CD14-positive monocyte (primary cell): ENCODE results near the gene TRIM60. TPM values are rescaled to one million over a fixed set of nuclear protein-coding genes. Genes with fewer than 3 reads are reported as not detected.

Source experiments
- DNase-seq, 3 donors: peaks; one replicate each; pipeline ENCODE4 v3.0.0-alpha.2; 2011 to 2022
- H2AFZ ChIP-seq: 2 replicates; pipeline ENCODE4 v1.6.0; 2012; ENCODE audit warnings: mild to moderate bottlenecking, low read depth, low read length, inconsistent platforms; ENCODE audit not compliant: insufficient read depth, poor library complexity, severe bottlenecking
- H3K27ac ChIP-seq, 2 donors: 1 replicate in 1 of 2; 2 replicates in 1 of 2; pipeline ENCODE4 v1.5.1; 2012 to 2013; ENCODE audit warnings: low read length in 2 of 2, control low read depth in 1 of 2, inconsistent platforms in 1 of 2, low read depth in 1 of 2, mild to moderate bottlenecking in 1 of 2
- H3K27me3 ChIP-seq, 2 donors: one replicate each; pipeline versions ENCODE4 v1.6.0 to v1.6.1; 2011 to 2013; ENCODE audit warnings: low read length in 2 of 2; ENCODE audit not compliant: control insufficient read depth in 2 of 2, insufficient read depth in 2 of 2
- H3K36me3 ChIP-seq, 2 donors: replicated peaks in 1 of 2; 1 replicate in 1 of 2; 2 replicates in 1 of 2; pipeline versions ENCODE4 v1.5.1 to v1.6.1; 2012 to 2013; ENCODE audit warnings: low read length in 2 of 2, control low read depth in 1 of 2, inconsistent platforms in 1 of 2, mild to moderate bottlenecking in 1 of 2; ENCODE audit not compliant: insufficient read depth in 2 of 2, control insufficient read depth in 1 of 2
- H3K4me1 ChIP-seq, 2 donors: 1 replicate in 1 of 2; 2 replicates in 1 of 2; pipeline versions ENCODE4 v1.5.1 to v1.6.1; 2012 to 2013; ENCODE audit warnings: low read length in 2 of 2, control low read depth in 1 of 2, inconsistent platforms in 1 of 2, mild to moderate bottlenecking in 1 of 2, moderate library complexity in 1 of 2; ENCODE audit not compliant: insufficient read depth in 2 of 2, control insufficient read depth in 1 of 2
- H3K4me2 ChIP-seq: replicated peaks from 2 replicates; pipeline ENCODE3; 2012; ENCODE audit warnings: low read length, moderate library complexity, mild to moderate bottlenecking; ENCODE audit not compliant: poor library complexity, severe bottlenecking; ENCODE audit errors: extremely low read depth
- H3K4me3 ChIP-seq, 3 experiments: fragments of 200-600 bp in 1 of 3; sonication (generic) in 1 of 3; replicated peaks in 1 of 3; 1 replicate in 2 of 3; 2 replicates in 1 of 3; pipeline ENCODE4 v1.5.1; 2011 to 2013; ENCODE audit warnings: low read length in 3 of 3, mild to moderate bottlenecking in 3 of 3, control low read depth in 2 of 3, low read depth in 2 of 3, inconsistent platforms in 1 of 3, moderate library complexity in 1 of 3
- H3K79me2 ChIP-seq: 2 replicates; pipeline ENCODE4 v1.6.0; 2012; ENCODE audit warnings: mild to moderate bottlenecking, control low read depth, inconsistent platforms, low read length, moderate library complexity; ENCODE audit not compliant: insufficient read depth
- H3K9ac ChIP-seq: 2 replicates; pipeline ENCODE4 v1.6.0; 2017; ENCODE audit warnings: low read length, mild to moderate bottlenecking; ENCODE audit not compliant: insufficient read depth, poor library complexity, severe bottlenecking
- H3K9me3 ChIP-seq, 2 donors: replicated peaks in 1 of 2; 1 replicate in 1 of 2; 2 replicates in 1 of 2; pipeline versions ENCODE4 v1.5.1 to v1.6.1; 2012 to 2013; ENCODE audit warnings: low read length in 2 of 2, control low read depth in 1 of 2; ENCODE audit not compliant: control insufficient read depth in 1 of 2, insufficient read depth in 1 of 2
- H4K20me1 ChIP-seq: 2 replicates; pipeline ENCODE4 v1.6.0; 2012; ENCODE audit warnings: mild to moderate bottlenecking, low read length, control low read depth, moderate library complexity; ENCODE audit not compliant: insufficient read depth
- H3K27ac Mint-ChIP-seq, 7 donors: one replicate each; pipeline ENCODE4 v1.8.0; 2020; ENCODE audit warnings: mild to moderate bottlenecking in 7 of 7, mixed read lengths in 7 of 7, moderate library complexity in 6 of 7, inconsistent platforms in 2 of 7
- H3K27me3 Mint-ChIP-seq, 3 donors: one replicate each; pipeline ENCODE4 v1.8.0; 2021 to 2022; ENCODE audit warnings: low read depth in 3 of 3, mild to moderate bottlenecking in 3 of 3, mixed read lengths in 3 of 3, moderate library complexity in 3 of 3, inconsistent platforms in 1 of 3
- H3K36me3 Mint-ChIP-seq, 2 donors: one replicate each; pipeline ENCODE4 v1.8.0; 2020; ENCODE audit warnings: mixed read lengths in 2 of 2, inconsistent platforms in 1 of 2, mild to moderate bottlenecking in 1 of 2
- H3K4me1 Mint-ChIP-seq: one replicate; pipeline ENCODE4 v1.8.0; 2020; ENCODE audit warnings: mild to moderate bottlenecking, mixed read lengths
- H3K4me3 Mint-ChIP-seq, 2 donors: one replicate each; pipeline ENCODE4 v1.8.0; 2020; ENCODE audit warnings: mild to moderate bottlenecking in 2 of 2, mixed read lengths in 2 of 2, moderate library complexity in 1 of 2
- H3K9me3 Mint-ChIP-seq, 7 donors: one replicate each; pipeline ENCODE4 v1.8.0; 2020 to 2022; ENCODE audit warnings: mixed read lengths in 7 of 7, mild to moderate bottlenecking in 6 of 7, moderate library complexity in 6 of 7, inconsistent platforms in 2 of 7
- WGBS: methylation state at CpG from one replicate; pipeline ENCODE4 v1.1.5; 2013; ENCODE audit warnings: missing lambda C conversion rate; ENCODE audit not compliant: insufficient coverage; 5-methylcytosine and 5-hydroxymethylcytosine counted together
- intact Hi-C, 2 donors: fragments of 100-400 bp; cut with micrococcal nuclease; formaldehyde crosslinking; loops; one replicate each; pipeline versions ENCODE4 v1.15.0 to v1.15.1; 2023
- polyA plus RNA-seq, 3 donors: library from polyadenylated mRNA; depleted of rRNA in 1 of 3; unstranded in 2 of 3; stranded (reverse) in 1 of 3; fragments of 300-500 nt in 2 of 3; fragments of >200 nt in 1 of 3; fragmentation: Illumina TruSeq in 2 of 3; gene quantifications; 1 replicate in 2 of 3; 2 replicates in 1 of 3; pipeline ENCODE4 v1.2.3, GENCODE V29; 2012 to 2021
- TF ChIP-seq, protein P1 (sequence below): fragments of 200-600 bp; IDR thresholded peaks from one replicate; pipeline ENCODE4 v1.8.0; 2022; ENCODE audit warnings: antibody characterized with exemption, mild to moderate bottlenecking

TRIM60 gene
- polyA plus RNA-seq, 3 donors = not detected

DNA sequence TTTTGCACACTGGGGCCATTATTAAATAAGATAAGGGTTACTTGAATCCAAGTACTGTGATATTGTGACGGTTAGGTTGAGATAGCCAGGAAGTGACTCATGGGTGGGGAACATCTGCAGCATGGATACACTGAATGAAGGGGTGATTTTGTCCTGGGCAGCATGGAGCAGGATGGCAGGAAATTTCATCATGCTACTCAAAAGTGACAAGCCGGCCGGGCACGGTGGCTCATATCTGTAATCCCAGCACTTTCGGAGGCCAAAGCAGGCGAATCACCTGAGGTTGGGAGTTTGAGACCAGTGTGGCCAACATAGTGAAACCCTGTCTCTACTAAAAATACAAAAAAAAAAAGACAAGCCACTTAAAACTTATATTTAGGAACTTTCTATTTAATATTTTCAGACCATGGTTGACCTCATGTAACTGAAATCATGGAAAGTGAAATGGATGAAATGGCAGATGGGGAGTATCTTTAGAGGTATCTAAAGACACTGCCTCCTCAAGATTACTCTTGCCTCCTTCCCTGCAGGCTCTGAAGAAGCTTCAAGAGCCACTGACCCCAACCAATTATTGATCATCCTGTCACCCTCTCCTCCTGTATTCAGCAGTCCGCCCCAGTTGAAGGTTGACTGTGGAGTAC lies 3.9 kb upstream of the TRIM60 start:
- H3K9me3 ChIP-seq = peaks cover 7 to 17% of the 10 kb centered on the region in 2 donors
- no peaks in the 10 kb centered on the region for H3K27me3 ChIP-seq
- H3K4me2 ChIP-seq = no peak overlapping the region
- peaks cover 0 to 7% (median 2%) of the 10 kb centered on the region in 3 donors for H3K27me3 Mint-ChIP-seq
- H2AFZ ChIP-seq = no peak overlapping the region
- H3K36me3 Mint-ChIP-seq = no peaks in the 10 kb centered on the region
- H3K4me1 ChIP-seq = no peaks in the 10 kb centered on the region
- H3K4me3 Mint-ChIP-seq = no peak overlapping the region
- H3K9me3 Mint-ChIP-seq = peaks cover 4 to 25% (median 17%) of the 10 kb centered on the region in 7 donors
- WGBS = 63% methylated on average over 1 of the region's 7 CpGs
- H3K27ac ChIP-seq = no peak overlapping the region
- no peak for DNase-seq
- no peaks in the 10 kb centered on the region for H3K4me1 Mint-ChIP-seq
- no peaks in the 10 kb centered on the region for H3K79me2 ChIP-seq
- H3K36me3 ChIP-seq = no peaks in the 10 kb centered on the region
- TF ChIP-seq, protein P1, sequence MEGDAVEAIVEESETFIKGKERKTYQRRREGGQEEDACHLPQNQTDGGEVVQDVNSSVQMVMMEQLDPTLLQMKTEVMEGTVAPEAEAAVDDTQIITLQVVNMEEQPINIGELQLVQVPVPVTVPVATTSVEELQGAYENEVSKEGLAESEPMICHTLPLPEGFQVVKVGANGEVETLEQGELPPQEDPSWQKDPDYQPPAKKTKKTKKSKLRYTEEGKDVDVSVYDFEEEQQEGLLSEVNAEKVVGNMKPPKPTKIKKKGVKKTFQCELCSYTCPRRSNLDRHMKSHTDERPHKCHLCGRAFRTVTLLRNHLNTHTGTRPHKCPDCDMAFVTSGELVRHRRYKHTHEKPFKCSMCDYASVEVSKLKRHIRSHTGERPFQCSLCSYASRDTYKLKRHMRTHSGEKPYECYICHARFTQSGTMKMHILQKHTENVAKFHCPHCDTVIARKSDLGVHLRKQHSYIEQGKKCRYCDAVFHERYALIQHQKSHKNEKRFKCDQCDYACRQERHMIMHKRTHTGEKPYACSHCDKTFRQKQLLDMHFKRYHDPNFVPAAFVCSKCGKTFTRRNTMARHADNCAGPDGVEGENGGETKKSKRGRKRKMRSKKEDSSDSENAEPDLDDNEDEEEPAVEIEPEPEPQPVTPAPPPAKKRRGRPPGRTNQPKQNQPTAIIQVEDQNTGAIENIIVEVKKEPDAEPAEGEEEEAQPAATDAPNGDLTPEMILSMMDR = no peak
- no peaks in the 10 kb centered on the region for H4K20me1 ChIP-seq
- intact Hi-C loops = no loop called here
- no peak overlapping the region for H3K4me3 ChIP-seq
- no peak overlapping the region for H3K27ac Mint-ChIP-seq
- H3K9ac ChIP-seq = no peak overlapping the region

DNA sequence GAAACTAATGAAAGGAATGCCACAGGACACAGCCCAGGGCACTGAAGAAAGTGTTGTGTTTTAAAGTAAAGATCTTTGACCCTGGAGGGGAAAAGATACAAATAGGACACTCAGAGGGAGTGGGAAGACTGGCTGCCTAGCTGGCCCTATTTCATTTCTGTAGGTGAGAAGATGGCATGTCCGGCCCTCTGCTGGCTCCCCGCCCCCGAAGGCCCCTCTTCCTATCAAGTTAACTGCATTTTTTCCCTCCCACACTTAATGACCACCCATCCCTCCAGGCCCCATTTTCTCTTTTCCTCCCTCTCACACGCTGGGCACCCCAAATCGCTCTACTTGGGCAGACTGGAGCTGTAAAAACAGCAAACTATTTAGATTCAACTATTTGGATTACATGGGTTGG lies 16.4 kb downstream of the TRIM60 start:
- Mint-ChIP-seq H3K4me1 (no peaks in the 10 kb centered on the region), H3K36me3 (no peaks in the 10 kb centered on the region), H3K27ac (no peak overlapping the region), H3K9me3 (peaks cover 0 to 3% (median 0%) of the 10 kb centered on the region in 7 donors), H3K27me3 (peaks cover 6 to 12% (median 9%) of the 10 kb centered on the region in 3 donors), H3K4me3 (no peak overlapping the region)
- Histone ChIP-seq H4K20me1 (no peaks in the 10 kb centered on the region), H3K79me2 (no peaks in the 10 kb centered on the region), H3K4me3 (no peak overlapping the region), H3K4me2 (no peak overlapping the region), H2AFZ (no peak overlapping the region), H3K9ac (no peak overlapping the region), H3K27me3 (no peaks in the 10 kb centered on the region), H3K9me3 (no peaks in the 10 kb centered on the region), H3K4me1 (no peaks in the 10 kb centered on the region), H3K36me3 (no peaks in the 10 kb centered on the region), H3K27ac (no peak overlapping the region)
- 92% methylated on average over 2 of the region's 5 CpGs for WGBS
- TF ChIP-seq, protein P1 = no peak
- no peak for DNase-seq
- intact Hi-C loops = no loop called here
